ENCODE results near the gene CIITA.

CIITA gene

DNA sequence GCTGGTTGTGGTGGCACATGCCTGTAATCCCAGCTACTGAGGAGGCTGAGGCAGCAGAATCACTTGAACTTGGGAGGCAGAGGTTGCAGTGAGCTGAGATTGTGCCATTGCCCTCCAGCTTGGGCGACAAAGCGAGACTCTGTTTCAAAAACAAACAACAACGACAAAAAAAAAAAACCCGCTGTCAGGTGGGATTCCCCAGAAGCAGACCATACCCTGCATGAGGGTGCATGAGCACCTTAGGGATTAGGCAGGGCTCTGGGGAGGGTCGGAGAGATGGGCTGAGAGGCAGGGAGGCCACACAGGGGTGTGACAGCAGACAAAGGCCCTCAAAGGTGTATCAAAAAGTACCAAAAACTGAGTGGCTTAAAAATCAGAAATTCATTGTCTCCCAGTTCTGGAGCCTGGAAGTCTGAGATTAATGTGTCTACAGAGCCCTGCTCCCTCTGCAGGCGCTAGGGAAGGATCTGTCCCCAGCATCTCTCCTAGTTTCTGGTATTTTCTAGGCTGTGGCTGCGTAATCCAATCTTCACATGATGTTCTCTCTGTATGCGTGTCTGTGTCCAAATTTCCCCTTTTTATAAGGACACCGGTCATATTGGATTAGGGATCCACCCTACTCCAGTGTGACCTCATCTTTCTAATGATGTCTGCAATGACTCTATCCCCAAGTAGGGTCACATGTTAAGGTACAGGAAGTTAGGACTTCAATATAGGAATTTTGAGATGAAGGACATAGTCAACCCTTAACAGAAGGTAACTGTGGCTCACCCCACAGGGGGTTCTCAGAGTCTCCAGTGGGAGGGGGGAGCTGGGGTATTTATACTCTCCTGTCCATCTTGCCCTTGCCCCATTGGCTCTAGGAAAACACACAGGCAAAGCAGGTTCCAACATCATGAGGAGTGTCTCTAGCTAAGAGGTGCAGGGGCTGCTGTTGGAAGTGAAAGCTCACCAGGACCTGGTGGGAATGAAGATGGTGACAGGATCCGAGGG is 44.8 kb upstream of the CIITA start:
- TF ChIP-seq, protein P1, sequence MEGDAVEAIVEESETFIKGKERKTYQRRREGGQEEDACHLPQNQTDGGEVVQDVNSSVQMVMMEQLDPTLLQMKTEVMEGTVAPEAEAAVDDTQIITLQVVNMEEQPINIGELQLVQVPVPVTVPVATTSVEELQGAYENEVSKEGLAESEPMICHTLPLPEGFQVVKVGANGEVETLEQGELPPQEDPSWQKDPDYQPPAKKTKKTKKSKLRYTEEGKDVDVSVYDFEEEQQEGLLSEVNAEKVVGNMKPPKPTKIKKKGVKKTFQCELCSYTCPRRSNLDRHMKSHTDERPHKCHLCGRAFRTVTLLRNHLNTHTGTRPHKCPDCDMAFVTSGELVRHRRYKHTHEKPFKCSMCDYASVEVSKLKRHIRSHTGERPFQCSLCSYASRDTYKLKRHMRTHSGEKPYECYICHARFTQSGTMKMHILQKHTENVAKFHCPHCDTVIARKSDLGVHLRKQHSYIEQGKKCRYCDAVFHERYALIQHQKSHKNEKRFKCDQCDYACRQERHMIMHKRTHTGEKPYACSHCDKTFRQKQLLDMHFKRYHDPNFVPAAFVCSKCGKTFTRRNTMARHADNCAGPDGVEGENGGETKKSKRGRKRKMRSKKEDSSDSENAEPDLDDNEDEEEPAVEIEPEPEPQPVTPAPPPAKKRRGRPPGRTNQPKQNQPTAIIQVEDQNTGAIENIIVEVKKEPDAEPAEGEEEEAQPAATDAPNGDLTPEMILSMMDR (conservative IDR thresholded peaks at IDR 0.05; ENCODE audit: low read depth, low read length): no peak
- peaks cover 68% of the 10 kb centered on the region for H3K4me1 ChIP-seq (ENCODE audit: low read depth, poor library complexity, severe bottlenecking)
- H4K20me1 ChIP-seq (ENCODE audit: insufficient read depth): no peaks in the 10 kb centered on the region
- no peaks in the 10 kb centered on the region for H3K79me2 ChIP-seq (ENCODE audit: insufficient read depth, low read depth)
- H3K9ac ChIP-seq: no peak overlapping the region
- no peak overlapping the region for H3K4me2 ChIP-seq
- H3K27me3 ChIP-seq (ENCODE audit: insufficient read depth, low read depth): no peaks in the 10 kb centered on the region
- no peak overlapping the region for H3K4me3 ChIP-seq (IDR thresholded peaks at IDR 0.05; ENCODE audit: insufficient read depth, low read depth, low read length)
- H2AFZ ChIP-seq (ENCODE audit: low read depth): no peak overlapping the region
- no peak overlapping the region for H3K27ac ChIP-seq
- H3K36me3 ChIP-seq (ENCODE audit: insufficient read depth): no peaks in the 10 kb centered on the region

DNA sequence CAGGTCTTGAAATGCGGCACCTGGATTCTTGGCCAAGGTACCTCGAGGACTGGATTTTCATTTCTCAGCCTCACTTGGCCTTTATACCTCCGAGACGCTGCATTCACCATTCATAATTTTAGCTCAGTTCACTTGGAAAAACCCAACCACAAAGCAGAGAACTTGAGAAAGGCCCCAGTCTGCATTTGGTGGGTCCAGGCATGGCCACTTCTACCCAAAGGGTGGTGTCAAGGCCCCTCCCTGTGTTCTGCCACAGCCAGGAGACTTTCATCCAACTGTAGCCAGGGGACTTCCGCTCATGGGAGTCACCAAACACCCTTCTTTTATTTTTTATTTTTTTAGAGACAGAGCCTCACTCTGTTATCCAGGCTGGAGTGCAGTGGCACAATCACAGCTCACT is 43.7 kb upstream of the CIITA start:
- Histone ChIP-seq H3K4me1 (ENCODE audit: low read depth, poor library complexity, severe bottlenecking) (peaks cover 71% of the 10 kb centered on the region), H3K27me3 (ENCODE audit: insufficient read depth, low read depth) (no peaks in the 10 kb centered on the region), H3K36me3 (ENCODE audit: insufficient read depth) (no peaks in the 10 kb centered on the region), H3K4me3 (IDR thresholded peaks at IDR 0.05; ENCODE audit: insufficient read depth, low read depth, low read length) (no peak overlapping the region), H3K9ac (no peak overlapping the region), H2AFZ (ENCODE audit: low read depth) (no peak overlapping the region), H3K4me2 (peak overlapping the region; percentile 32; the same call in 1 of the 2 replicates), H3K27ac (no peak overlapping the region), H4K20me1 (ENCODE audit: insufficient read depth) (no peaks in the 10 kb centered on the region), H3K79me2 (ENCODE audit: insufficient read depth, low read depth) (no peaks in the 10 kb centered on the region)
- TF ChIP-seq, protein P1 (conservative IDR thresholded peaks at IDR 0.05; ENCODE audit: low read depth, low read length): no peak

DNA sequence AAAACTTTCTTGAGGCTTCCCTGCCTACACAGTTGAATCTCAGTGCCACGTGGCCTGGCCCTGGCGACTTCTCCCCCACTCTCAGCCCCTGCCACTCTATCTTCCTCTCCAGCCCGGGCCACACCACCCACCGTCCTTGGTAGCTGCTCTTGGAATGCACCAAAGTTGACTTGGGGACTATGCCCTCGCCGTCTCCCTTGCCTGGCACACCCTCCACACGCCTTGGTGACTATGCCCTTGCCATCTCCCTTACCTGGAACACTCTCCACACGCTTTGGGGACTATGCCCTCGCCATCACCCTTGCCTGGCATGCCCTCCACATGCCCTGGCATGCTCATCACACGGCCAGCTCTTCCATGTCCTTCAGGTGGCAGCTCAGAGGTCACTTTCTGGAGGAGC is 42.9 kb upstream of the CIITA start:
- H4K20me1 ChIP-seq (ENCODE audit: insufficient read depth): no peaks in the 10 kb centered on the region
- no peak overlapping the region for H3K4me2 ChIP-seq
- TF ChIP-seq, protein P1 (conservative IDR thresholded peaks at IDR 0.05; ENCODE audit: low read depth, low read length): no peak
- no peak overlapping the region for H3K4me3 ChIP-seq (IDR thresholded peaks at IDR 0.05; ENCODE audit: insufficient read depth, low read depth, low read length)
- H3K4me1 ChIP-seq (ENCODE audit: low read depth, poor library complexity, severe bottlenecking): peaks cover 78% of the 10 kb centered on the region
- H3K79me2 ChIP-seq (ENCODE audit: insufficient read depth, low read depth): no peaks in the 10 kb centered on the region
- no peak overlapping the region for H3K9ac ChIP-seq
- H3K27me3 ChIP-seq (ENCODE audit: insufficient read depth, low read depth): no peaks in the 10 kb centered on the region
- H2AFZ ChIP-seq (ENCODE audit: low read depth): no peak overlapping the region
- no peak overlapping the region for H3K27ac ChIP-seq
- H3K36me3 ChIP-seq (ENCODE audit: insufficient read depth): no peaks in the 10 kb centered on the region

DNA sequence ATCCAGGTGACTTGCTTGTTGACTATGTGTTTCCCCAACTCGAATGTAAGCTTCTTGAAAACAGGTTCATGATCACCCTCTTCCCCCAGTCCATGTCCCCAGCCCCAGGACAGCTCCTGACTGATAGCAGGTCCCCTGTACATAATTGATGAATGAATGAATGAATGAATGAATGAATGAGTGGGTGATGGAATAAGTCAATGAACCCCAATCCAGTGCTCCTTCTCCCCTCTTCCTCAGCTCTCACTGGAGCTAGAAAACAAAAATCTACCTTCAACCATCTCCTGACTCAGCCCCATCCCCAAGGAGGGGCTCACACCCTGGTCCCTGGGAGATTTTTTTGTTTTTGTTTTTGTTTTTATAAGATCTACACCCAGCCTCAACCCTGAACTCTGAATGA is 42.2 kb upstream of the CIITA start:
- Histone ChIP-seq H3K27ac (no peak overlapping the region), H3K79me2 (ENCODE audit: insufficient read depth, low read depth) (no peaks in the 10 kb centered on the region), H2AFZ (ENCODE audit: low read depth) (no peak overlapping the region), H3K9ac (no peak overlapping the region), H3K36me3 (ENCODE audit: insufficient read depth) (no peaks in the 10 kb centered on the region), H3K4me1 (ENCODE audit: low read depth, poor library complexity, severe bottlenecking) (peaks cover 84% of the 10 kb centered on the region), H3K27me3 (ENCODE audit: insufficient read depth, low read depth) (no peaks in the 10 kb centered on the region), H4K20me1 (ENCODE audit: insufficient read depth) (no peaks in the 10 kb centered on the region), H3K4me3 (IDR thresholded peaks at IDR 0.05; ENCODE audit: insufficient read depth, low read depth, low read length) (no peak overlapping the region), H3K4me2 (peak overlapping the region; percentile 41)
- TF ChIP-seq, protein P1 (conservative IDR thresholded peaks at IDR 0.05; ENCODE audit: low read depth, low read length): no peak

Data from KMS-11 (cell line).